ENCODE data around the gene EIF2B2. TPM values are rescaled to one million over a fixed set of nuclear protein-coding genes. Genes with fewer than 3 reads are reported as not detected.

Gene EIF2B2
- total and polyA plus RNA-seq, 2 of the 13 experiments (the other 11 are each of a cell fraction or from before 2014, with no cell fraction given) = 54.4 to 78.6 TPM

- 98% methylated on average over 5 of the region's 5 CpGs for WGBS (ENCODE audit: low lambda C conversion rate)
- Histone ChIP-seq H3K9ac (ENCODE audit: insufficient read depth, low read depth, low read length) (no peak overlapping the region), H3K4me3 (replicated peaks in 1 of 3; ENCODE audit: insufficient read depth in 1 of 3, low read depth in 2 of 3, low read length in 3 of 3) (no peak overlapping the region), H2AFZ (ENCODE audit: low read length) (no peak overlapping the region), H3K4me1 (ENCODE audit: insufficient read depth, low read length) (peaks cover 54% of the 10 kb centered on the region), H3K27ac (ENCODE audit: extremely low read length, insufficient read depth, low read length) (no peak overlapping the region), H3K9me3 (ENCODE audit: low read length) (no peaks in the 10 kb centered on the region), H4K20me1 (ENCODE audit: insufficient read depth, low read length) (no peaks in the 10 kb centered on the region), H3K27me3 (ENCODE audit: control insufficient read depth in 1 of 2, insufficient read depth in 2 of 2, low read length in 2 of 2) (no peaks in the 10 kb centered on the region), H3K79me2 (ENCODE audit: insufficient read depth, low read length) (peaks cover 21% of the 10 kb centered on the region), H3K4me2 (ENCODE audit: low read depth, low read length) (peak overlapping the region; percentile 0; the same call in 1 of the 2 replicates), H3K36me3 (replicated peaks in 1 of 2; ENCODE audit: control insufficient read depth in 1 of 2, insufficient read depth in 2 of 2, low read length in 2 of 2) (no peaks in the 10 kb centered on the region; a peak in 2 of 5 replicates)
- DNase-seq (ENCODE audit: low spot score) (no peak), FAIRE-seq (no peak), ATAC-seq (no peak)
- ChIA-PET POLR2A (interaction anchor here (0.7 to 4.2 kb wide), 5 partner anchors 14 to 100 kb away, joined by 3 to 18 read pairs (median 3); partner anchors contain the start of genes ACYP1, PGF and ZC2HC1C), CTCF (ENCODE audit: low intra/inter-chr PET ratio, low total read pairs) (no interaction called here)
- no TSS peak for BruUV-seq (replicated peaks)
- in situ Hi-C loops (cut with HindIII; ENCODE audit: extremely low pct_ligation_motif_present, low pct_unique_long_range_greater_than_20kb) (no loop called here), intact Hi-C loops (cut with micrococcal nuclease; ENCODE audit: unreplicated experiment) (no loop called here)
- TF ChIP-seq MED13 (CRISPR knock-in tag; IDR thresholded peaks at IDR 0.05) (no peak), STAG1 (CRISPR knock-in tag; IDR thresholded peaks at IDR 0.05) (no peak), ASH2L (IDR thresholded peaks at IDR 0.05; ENCODE audit: insufficient read length, low read depth, low read length) (no peak), ZFP82 (CRISPR knock-in tag; IDR thresholded peaks at IDR 0.05; ENCODE audit: borderline replicate concordance) (no peak), KAT8 (CRISPR knock-in tag; IDR thresholded peaks at IDR 0.05) (no peak), KDM5A (IDR thresholded peaks at IDR 0.05; ENCODE audit: borderline replicate concordance, low read length) (no peak), GFI1 (CRISPR knock-in tag; IDR thresholded peaks at IDR 0.05; ENCODE audit: borderline replicate concordance) (no peak), SIX1 (CRISPR knock-in tag; IDR thresholded peaks at IDR 0.05; ENCODE audit: borderline replicate concordance) (no peak), TBP (CRISPR knock-in tag; IDR thresholded peaks at IDR 0.05) (no peak), KDM3A (CRISPR knock-in tag; IDR thresholded peaks at IDR 0.05; ENCODE audit: low read depth) (no peak), ZNF224 (CRISPR knock-in tag; IDR thresholded peaks at IDR 0.05) (no peak), EZH2 (conservative IDR thresholded peaks at IDR 0.05; ENCODE audit: low read depth, low read length) (no peak), FIP1L1 (IDR thresholded peaks at IDR 0.05; ENCODE audit: borderline replicate concordance, insufficient read depth, low read depth, low read length) (no peak), ADNP (CRISPR knock-in tag; IDR thresholded peaks at IDR 0.05) (no peak), GPN1 (CRISPR knock-in tag; IDR thresholded peaks at IDR 0.05; ENCODE audit: borderline replicate concordance) (no peak), PBX3 (CRISPR knock-in tag; IDR thresholded peaks at IDR 0.05; ENCODE audit: borderline replicate concordance) (no peak)
- TF ChIP-seq, protein P1, sequence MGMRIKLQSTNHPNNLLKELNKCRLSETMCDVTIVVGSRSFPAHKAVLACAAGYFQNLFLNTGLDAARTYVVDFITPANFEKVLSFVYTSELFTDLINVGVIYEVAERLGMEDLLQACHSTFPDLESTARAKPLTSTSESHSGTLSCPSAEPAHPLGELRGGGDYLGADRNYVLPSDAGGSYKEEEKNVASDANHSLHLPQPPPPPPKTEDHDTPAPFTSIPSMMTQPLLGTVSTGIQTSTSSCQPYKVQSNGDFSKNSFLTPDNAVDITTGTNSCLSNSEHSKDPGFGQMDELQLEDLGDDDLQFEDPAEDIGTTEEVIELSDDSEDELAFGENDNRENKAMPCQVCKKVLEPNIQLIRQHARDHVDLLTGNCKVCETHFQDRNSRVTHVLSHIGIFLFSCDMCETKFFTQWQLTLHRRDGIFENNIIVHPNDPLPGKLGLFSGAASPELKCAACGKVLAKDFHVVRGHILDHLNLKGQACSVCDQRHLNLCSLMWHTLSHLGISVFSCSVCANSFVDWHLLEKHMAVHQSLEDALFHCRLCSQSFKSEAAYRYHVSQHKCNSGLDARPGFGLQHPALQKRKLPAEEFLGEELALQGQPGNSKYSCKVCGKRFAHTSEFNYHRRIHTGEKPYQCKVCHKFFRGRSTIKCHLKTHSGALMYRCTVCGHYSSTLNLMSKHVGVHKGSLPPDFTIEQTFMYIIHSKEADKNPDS (CRISPR knock-in tag; IDR thresholded peaks at IDR 0.05) = no peak
- TF ChIP-seq, protein P2, sequence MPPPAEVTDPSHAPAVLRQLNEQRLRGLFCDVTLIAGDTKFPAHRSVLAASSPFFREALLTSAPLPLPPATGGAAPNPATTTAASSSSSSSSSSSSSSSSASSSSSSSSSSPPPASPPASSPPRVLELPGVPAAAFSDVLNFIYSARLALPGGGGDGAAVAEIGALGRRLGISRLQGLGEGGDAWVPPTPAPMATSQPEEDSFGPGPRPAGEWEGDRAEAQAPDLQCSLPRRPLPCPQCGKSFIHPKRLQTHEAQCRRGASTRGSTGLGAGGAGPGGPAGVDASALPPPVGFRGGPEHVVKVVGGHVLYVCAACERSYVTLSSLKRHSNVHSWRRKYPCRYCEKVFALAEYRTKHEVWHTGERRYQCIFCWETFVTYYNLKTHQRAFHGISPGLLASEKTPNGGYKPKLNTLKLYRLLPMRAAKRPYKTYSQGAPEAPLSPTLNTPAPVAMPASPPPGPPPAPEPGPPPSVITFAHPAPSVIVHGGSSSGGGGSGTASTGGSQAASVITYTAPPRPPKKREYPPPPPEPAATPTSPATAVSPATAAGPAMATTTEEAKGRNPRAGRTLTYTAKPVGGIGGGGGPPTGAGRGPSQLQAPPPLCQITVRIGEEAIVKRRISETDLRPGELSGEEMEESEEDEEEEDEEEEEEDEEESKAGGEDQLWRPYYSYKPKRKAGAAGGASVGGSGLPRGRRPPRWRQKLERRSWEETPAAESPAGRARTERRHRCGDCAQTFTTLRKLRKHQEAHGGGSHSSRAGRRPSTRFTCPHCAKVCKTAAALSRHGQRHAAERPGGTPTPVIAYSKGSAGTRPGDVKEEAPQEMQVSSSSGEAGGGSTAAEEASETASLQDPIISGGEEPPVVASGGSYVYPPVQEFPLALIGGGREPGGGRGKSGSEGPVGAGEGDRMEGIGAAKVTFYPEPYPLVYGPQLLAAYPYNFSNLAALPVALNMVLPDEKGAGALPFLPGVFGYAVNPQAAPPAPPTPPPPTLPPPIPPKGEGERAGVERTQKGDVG (CRISPR knock-in tag; IDR thresholded peaks at IDR 0.05; ENCODE audit: borderline replicate concordance) = no peak
These were observed 46.4 kb downstream of the EIF2B2 start for GRCh38 chr14:75049136-75049535.

All from HepG2 (cell line).